LNCaP clone FGC (cell line): ENCODE data around the gene PIGO.

Experiments
- DNase-seq: peaks from one replicate; pipeline ENCODE4 v3.0.0-alpha.2; 2011; ENCODE audit warnings: low read depth
- H3K4me3 ChIP-seq: 2 replicates; pipeline ENCODE4 v1.5.1; 2011; ENCODE audit warnings: mild to moderate bottlenecking, low read depth, low read length, control low read depth
- CTCF ChIP-seq: IDR thresholded peaks from 2 replicates; pipeline ENCODE4 v1.5.1; 2012; ENCODE audit warnings: mild to moderate bottlenecking; ENCODE audit not compliant: control insufficient read depth, insufficient read depth; ENCODE audit errors: extremely low read depth

PIGO gene

GRCh38 chr9:35102465-35102768 lies 6.0 kb upstream of the PIGO start:
- TF ChIP-seq CTCF = no peak
- no peak for DNase-seq
- peak overlapping the region; percentile 93 for H3K4me3 ChIP-seq

GRCh38 chr9:35097573-35097972 lies 1.2 kb upstream of the PIGO start:
- H3K4me3 ChIP-seq = no peak overlapping the region
- DNase-seq = no peak
- TF ChIP-seq CTCF = no peak

GRCh38 chr9:35091536-35091935 lies 4.9 kb downstream of the PIGO start:
- DNase-seq = no peak
- no peak overlapping the region for H3K4me3 ChIP-seq
- TF ChIP-seq CTCF = no peak

- no peak overlapping the region for H3K4me3 ChIP-seq
- TF ChIP-seq CTCF = no peak
- no peak for DNase-seq
Observed at GRCh38 chr9:35089434-35089833, 7.0 kb downstream of the PIGO start.

- H3K4me3 ChIP-seq = no peak overlapping the region
- no peak for TF ChIP-seq CTCF
- DNase-seq = no peak
Observed at GRCh38 chr9:35085078-35085477, 11.3 kb downstream of the PIGO start.

GRCh38 chr9:35079426-35080341 lies 16.7 kb downstream of the PIGO start, which contains the start of gene FANCG:
Gene FANCG, minus strand, starts transcription at chr9:35079942. Its CDS starts 418 bp downstream, at chr9:35079524.
- peak within 1 kb of the TSS; percentile 90 for H3K4me3 ChIP-seq
- no peak for TF ChIP-seq CTCF
- DNase-seq = peak; percentile 75

- DNase-seq = no peak
- H3K4me3 ChIP-seq = peak overlapping the region; percentile 90
- no peak for TF ChIP-seq CTCF
Observed at GRCh38 chr9:35079041-35079425, 17.4 kb downstream of the PIGO start.
